ENCODE measurements around the gene MYO16. TPM values are rescaled to one million over a fixed set of nuclear protein-coding genes. Genes with fewer than 3 reads are reported as not detected.

Gene MYO16
- total RNA-seq, 1 experiment from 2014 or later, result not detected

- no peaks in the 10 kb centered on the region for H3K36me3 Mint-ChIP-seq (ENCODE audit: insufficient read depth in 1 of 3, low read depth in 3 of 3)
- no peak overlapping the region for H2BK12ac ChIP-seq (ENCODE audit: insufficient read length, low read depth, low read length)
- no peak overlapping the region for H2BK15ac ChIP-seq (ENCODE audit: low read depth, low read length)
- H2BK120ac ChIP-seq (ENCODE audit: low read depth, low read length, poor library complexity, severe bottlenecking), result no peak overlapping the region
- no peak overlapping the region for H3K56ac ChIP-seq (ENCODE audit: insufficient read length, low read depth, low read length)
- H3K27ac ChIP-seq (ENCODE audit: insufficient read length, low read depth, low read length), result no peak overlapping the region
- H3K4me2 ChIP-seq (ENCODE audit: insufficient read depth, insufficient read length, low read length), result no peak overlapping the region
- no peak overlapping the region for H2BK5ac ChIP-seq (ENCODE audit: insufficient read length, low read length)
- H3K14ac ChIP-seq (ENCODE audit: insufficient read depth, low read length), result no peak overlapping the region
- no peaks in the 10 kb centered on the region for H3K79me1 ChIP-seq (ENCODE audit: insufficient read depth, low read depth, low read length, poor library complexity, severe bottlenecking)
- no peaks in the 10 kb centered on the region for H3K9me3 ChIP-seq (ENCODE audit: control insufficient read depth, low read depth, low read length)
- TF ChIP-seq CTCF (conservative IDR thresholded peaks at IDR 0.05), result no peak
- H3K27ac Mint-ChIP-seq, result no peak overlapping the region
- H4K20me1 ChIP-seq (ENCODE audit: control insufficient read depth, insufficient read depth, insufficient read length), result no peaks in the 10 kb centered on the region
- WGBS (ENCODE audit: extremely low coverage, insufficient read length, low lambda C conversion rate), result no CpG with 5 or more reads among the region's 9 CpGs
- no peaks in the 10 kb centered on the region for H3K27me3 ChIP-seq (ENCODE audit: insufficient read depth, low read length)
- no peak overlapping the region for H3K18ac ChIP-seq (ENCODE audit: insufficient read length, low read depth, low read length)
- no peak overlapping the region for H3K23ac ChIP-seq (ENCODE audit: insufficient read length, low read depth, low read length)
- no peak overlapping the region for H3T11ph ChIP-seq (ENCODE audit: low read length)
- no peaks in the 10 kb centered on the region for H3K23me2 ChIP-seq (ENCODE audit: insufficient read length, low read depth, low read length, poor library complexity, severe bottlenecking)
- H2AFZ ChIP-seq (ENCODE audit: low read length), result no peak overlapping the region
- no peak overlapping the region for H3K9ac ChIP-seq (ENCODE audit: extremely low read depth, insufficient read length, low read length)
- no peak overlapping the region for H3K4ac ChIP-seq (ENCODE audit: low read depth, low read length)
- H3K9me3 Mint-ChIP-seq, result peaks cover 0 to under 1% of the 10 kb centered on the region in 2 experiments; a peak in 2 of 5 replicates
- DNase-seq, result no peak
- H3K4me1 ChIP-seq (ENCODE audit: insufficient read depth, low read length), result no peaks in the 10 kb centered on the region
- no peak overlapping the region for H4K91ac ChIP-seq (ENCODE audit: insufficient read length, low read depth, low read length)
- no peak overlapping the region for H4K5ac ChIP-seq (ENCODE audit: insufficient read length, low read depth, low read length)
- no peak overlapping the region for H2BK20ac ChIP-seq (ENCODE audit: low read depth, low read length, poor library complexity, severe bottlenecking)
- H4K8ac ChIP-seq (replicated peaks; ENCODE audit: insufficient read length, low read depth, low read length), result no peak overlapping the region
- H3K79me2 ChIP-seq (ENCODE audit: insufficient read depth, low read length), result no peaks in the 10 kb centered on the region
- H3K27me3 Mint-ChIP-seq (ENCODE audit: low read depth), result no peaks in the 10 kb centered on the region
- H3K4me1 Mint-ChIP-seq, result peaks cover 6 to 7% of the 10 kb centered on the region in 2 experiments; a peak in 3 of 4 replicates
- no peak overlapping the region for H3K4me3 Mint-ChIP-seq
- no peak overlapping the region for H2AK5ac ChIP-seq (ENCODE audit: insufficient read length, low read length)
Measured at GRCh38 chr13:109028624-109029023, 399.2 kb downstream of the MYO16 start.
